Activated naive CD8-positive, alpha-beta T cell treated with anti-CD3 and anti-CD28 coated beads for 36 hours (primary cell): ENCODE data around the gene OTULINL. TPM values are rescaled to one million over a fixed set of nuclear protein-coding genes. Genes with fewer than 3 reads are reported as not detected.
"Not testable (repeated sequence)": the region's sequence is repeated elsewhere in the genome, so short reads cannot be mapped to it uniquely, and the experiment has no call there.

Experiments used
- DNase-seq: peaks from one replicate; pipeline ENCODE4 v3.0.0; 2021
- H3K27ac Mint-ChIP-seq: one replicate; pipeline ENCODE4 v1.8.0; 2022; ENCODE audit warnings: mild to moderate bottlenecking, moderate library complexity, mixed read lengths
- H3K27me3 Mint-ChIP-seq: one replicate; pipeline ENCODE4 v1.8.0; 2022; ENCODE audit warnings: mild to moderate bottlenecking, mixed read lengths
- H3K36me3 Mint-ChIP-seq: one replicate; pipeline ENCODE4 v1.8.0; 2021; ENCODE audit warnings: mild to moderate bottlenecking, mixed read lengths
- H3K4me1 Mint-ChIP-seq: one replicate; pipeline ENCODE4 v1.8.0; 2021; ENCODE audit warnings: mixed read lengths
- H3K4me3 Mint-ChIP-seq: one replicate; pipeline ENCODE4 v1.8.0; 2022; ENCODE audit warnings: mild to moderate bottlenecking, moderate library complexity, mixed read lengths
- H3K9me3 Mint-ChIP-seq: one replicate; pipeline ENCODE4 v1.8.0; 2022; ENCODE audit warnings: mixed read lengths
- total RNA-seq, 2 experiments: library from RNA; stranded (reverse); gene quantifications; one replicate each; pipeline ENCODE4 v1.2.3, GENCODE V29; 2021

OTULINL gene
- total RNA-seq, result 10 to 100 TPM; 20.8 to 27.3 TPM

DNA sequence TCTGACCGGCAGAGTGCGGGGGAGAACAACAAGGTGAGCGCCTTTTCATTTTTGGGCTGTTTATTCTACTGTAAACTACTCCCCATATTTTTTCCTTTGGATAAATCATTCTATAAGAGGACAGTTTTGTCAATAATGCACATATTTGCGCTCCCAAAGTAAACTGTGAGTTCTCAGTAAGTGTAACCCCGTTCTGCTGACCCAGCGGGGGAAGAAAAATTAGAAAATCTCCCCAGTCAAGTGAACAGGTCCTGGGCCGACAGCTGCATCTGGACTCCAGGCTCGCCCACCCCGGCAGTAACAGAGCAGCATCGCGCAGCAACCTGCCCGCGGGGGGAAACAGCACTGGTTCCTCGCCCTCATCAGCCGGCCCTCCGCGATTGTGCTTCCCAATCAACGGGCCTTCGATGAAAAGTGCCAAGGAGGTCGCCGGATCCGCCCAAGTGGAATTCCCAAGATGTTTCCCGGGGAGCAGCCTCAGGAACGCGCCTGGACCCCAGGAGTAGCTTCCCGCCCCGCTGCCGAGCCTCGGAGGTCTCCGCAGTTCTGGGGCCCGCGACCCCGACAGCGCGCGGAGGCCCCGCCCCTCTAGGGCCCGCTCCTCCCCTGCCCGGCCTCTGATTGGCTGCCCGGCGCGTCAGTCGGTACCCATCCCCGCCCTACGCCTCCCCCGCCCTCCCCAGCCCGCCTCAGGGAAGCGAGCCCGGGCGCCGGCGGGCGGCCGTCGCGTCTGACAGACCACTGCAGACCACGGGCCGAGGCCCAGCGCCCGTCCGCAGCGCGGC lies at the start of gene OTULINL:
OTULINL (plus strand) TSS at position 687 of the 785 bp plus-strand sequence. CDS start 103 bp downstream, outside the sequence.
- peak within 1 kb of the TSS; percentile 86 for H3K4me3 Mint-ChIP-seq
- no peaks in the 10 kb centered on the region for H3K9me3 Mint-ChIP-seq
- peaks cover 31% of the 10 kb centered on the region for H3K4me1 Mint-ChIP-seq
- peaks cover 17% of the 10 kb centered on the region for H3K27me3 Mint-ChIP-seq
- peak; percentile 91 for DNase-seq
- H3K36me3 Mint-ChIP-seq, result peaks cover 9% of the 10 kb centered on the region
- H3K27ac Mint-ChIP-seq, result peak within 1 kb of the TSS; percentile 62

DNA sequence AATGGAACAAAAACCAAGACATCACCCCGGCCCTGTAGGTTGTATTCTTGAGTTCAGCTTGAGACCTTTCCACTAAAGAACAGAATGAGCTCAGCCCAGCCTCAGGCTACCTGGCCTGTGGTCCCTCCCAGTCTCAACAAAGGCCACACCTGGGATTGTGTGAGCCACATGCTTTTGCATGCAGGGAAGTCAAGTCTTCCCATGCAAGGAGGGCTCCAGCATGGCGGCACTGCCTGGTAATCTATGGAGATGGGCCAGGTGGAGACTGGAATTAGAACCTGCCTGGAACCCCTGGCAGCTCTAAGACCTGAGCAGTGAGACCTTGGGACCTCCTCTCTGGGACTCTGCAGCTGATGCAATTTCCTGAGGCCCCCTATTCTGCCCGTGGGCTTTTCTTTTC lies 49.4 kb upstream of the OTULINL start:
- Mint-ChIP-seq H3K4me3 (no peak overlapping the region), H3K4me1 (no peaks in the 10 kb centered on the region), H3K9me3 (no peaks in the 10 kb centered on the region), H3K27me3 (no peaks in the 10 kb centered on the region), H3K27ac (no peak overlapping the region), H3K36me3 (no peaks in the 10 kb centered on the region)
- DNase-seq, result no peak

GRCh38 chr5:14534773-14535172 lies 46.8 kb upstream of the OTULINL start:
- no peaks in the 10 kb centered on the region for H3K27me3 Mint-ChIP-seq
- no peak overlapping the region for H3K27ac Mint-ChIP-seq
- peaks cover 12% of the 10 kb centered on the region for H3K9me3 Mint-ChIP-seq

GRCh38 chr5:14545308-14545707 lies 36.3 kb upstream of the OTULINL start:
- Mint-ChIP-seq H3K4me3 (no peak overlapping the region), H3K4me1 (peaks cover 7% of the 10 kb centered on the region), H3K36me3 (peaks cover 8% of the 10 kb centered on the region), H3K27ac (no peak overlapping the region), H3K9me3 (peaks cover 15% of the 10 kb centered on the region), H3K27me3 (peaks cover 4% of the 10 kb centered on the region)
- no peak for DNase-seq

More at GRCh38 chr5:14534773-14535172, 46.8 kb upstream of the OTULINL start:
- no peak for DNase-seq
- H3K36me3 Mint-ChIP-seq, result no peaks in the 10 kb centered on the region
- H3K4me1 Mint-ChIP-seq, result no peaks in the 10 kb centered on the region
- no peak overlapping the region for H3K4me3 Mint-ChIP-seq

GRCh38 chr5:14545862-14546261 lies 35.7 kb upstream of the OTULINL start:
- DNase-seq, result no peak
- Mint-ChIP-seq H3K27ac (no peak overlapping the region), H3K9me3 (peaks cover 11% of the 10 kb centered on the region), H3K4me1 (peaks cover 7% of the 10 kb centered on the region), H3K36me3 (peaks cover 4% of the 10 kb centered on the region), H3K4me3 (no peak overlapping the region), H3K27me3 (peaks cover 4% of the 10 kb centered on the region)

- H3K4me3 Mint-ChIP-seq, result no peak overlapping the region
- H3K27me3 Mint-ChIP-seq, result peaks cover 4% of the 10 kb centered on the region
- H3K9me3 Mint-ChIP-seq, result no peaks in the 10 kb centered on the region
- no peak for DNase-seq
- H3K36me3 Mint-ChIP-seq, result no peaks in the 10 kb centered on the region
- H3K27ac Mint-ChIP-seq, result no peak overlapping the region
- peaks cover 7% of the 10 kb centered on the region for H3K4me1 Mint-ChIP-seq
These were observed 33.9 kb upstream of the OTULINL start for GRCh38 chr5:14547666-14548065.

- Mint-ChIP-seq H3K4me1 (peaks cover 7% of the 10 kb centered on the region), H3K4me3 (no peak overlapping the region), H3K9me3 (peaks cover 7% of the 10 kb centered on the region), H3K27ac (no peak overlapping the region), H3K36me3 (no peaks in the 10 kb centered on the region), H3K27me3 (no peaks in the 10 kb centered on the region)
- no peak for DNase-seq
These were observed 30.4 kb upstream of the OTULINL start for GRCh38 chr5:14551211-14551610.

DNA sequence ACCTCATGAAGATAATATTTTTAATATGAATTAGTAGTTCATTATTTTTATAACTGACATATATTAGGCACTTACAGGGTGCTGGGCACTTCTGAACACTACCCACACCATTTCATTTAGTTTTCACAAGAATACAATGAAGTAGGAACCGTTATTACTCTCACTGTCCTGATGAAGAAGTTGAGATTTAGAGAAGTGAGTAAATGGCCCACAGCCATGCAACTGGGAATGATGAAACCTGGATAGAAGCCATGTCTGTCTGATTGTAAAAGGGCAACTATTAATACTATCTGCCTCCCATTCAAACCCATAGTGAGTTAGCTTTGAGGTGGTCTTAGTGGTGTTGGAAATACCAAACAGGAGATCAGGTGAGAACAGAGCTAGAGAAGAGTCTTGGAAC lies 29.6 kb upstream of the OTULINL start:
- no peak overlapping the region for H3K4me3 Mint-ChIP-seq
- no peaks in the 10 kb centered on the region for H3K36me3 Mint-ChIP-seq
- H3K9me3 Mint-ChIP-seq, result peaks cover 7% of the 10 kb centered on the region
- no peak for DNase-seq
- peaks cover 7% of the 10 kb centered on the region for H3K4me1 Mint-ChIP-seq
- no peak overlapping the region for H3K27ac Mint-ChIP-seq
- no peaks in the 10 kb centered on the region for H3K27me3 Mint-ChIP-seq

GRCh38 chr5:14554288-14554687 lies 27.3 kb upstream of the OTULINL start:
- not testable (repeated sequence) for H3K4me1 Mint-ChIP-seq, DNase-seq, H3K27me3 Mint-ChIP-seq

GRCh38 chr5:14556015-14556414 lies 25.6 kb upstream of the OTULINL start:
- Mint-ChIP-seq H3K27me3 (no peaks in the 10 kb centered on the region), H3K4me1 (peaks cover 12% of the 10 kb centered on the region), H3K9me3 (peaks cover 7% of the 10 kb centered on the region), H3K36me3 (no peaks in the 10 kb centered on the region), H3K27ac (no peak overlapping the region), H3K4me3 (no peak overlapping the region)
- DNase-seq, result no peak

More at GRCh38 chr5:14554288-14554687, 27.3 kb upstream of the OTULINL start:
- not testable (repeated sequence) for H3K27ac Mint-ChIP-seq, H3K9me3 Mint-ChIP-seq, H3K36me3 Mint-ChIP-seq, H3K4me3 Mint-ChIP-seq

- Mint-ChIP-seq H3K27me3 (no peaks in the 10 kb centered on the region), H3K36me3 (no peaks in the 10 kb centered on the region), H3K4me1 (peaks cover 15% of the 10 kb centered on the region), H3K27ac (no peak overlapping the region), H3K9me3 (peaks cover 7% of the 10 kb centered on the region), H3K4me3 (no peak overlapping the region)
- no peak for DNase-seq
These were observed 24.3 kb upstream of the OTULINL start for GRCh38 chr5:14557203-14557770.

GRCh38 chr5:14557791-14558415 lies 23.7 kb upstream of the OTULINL start:
- no peaks in the 10 kb centered on the region for H3K27me3 Mint-ChIP-seq
- no peak overlapping the region for H3K4me3 Mint-ChIP-seq
- H3K4me1 Mint-ChIP-seq, result peaks cover 15% of the 10 kb centered on the region
- H3K36me3 Mint-ChIP-seq, result no peaks in the 10 kb centered on the region
- H3K9me3 Mint-ChIP-seq, result peaks cover 7% of the 10 kb centered on the region
- H3K27ac Mint-ChIP-seq, result no peak overlapping the region
- no peak for DNase-seq

- no peak for DNase-seq
- Mint-ChIP-seq H3K36me3 (no peaks in the 10 kb centered on the region), H3K4me3 (peak overlapping the region; percentile 48), H3K27me3 (no peaks in the 10 kb centered on the region), H3K4me1 (peaks cover 15% of the 10 kb centered on the region), H3K27ac (no peak overlapping the region), H3K9me3 (no peaks in the 10 kb centered on the region)
These were observed 21.4 kb upstream of the OTULINL start for GRCh38 chr5:14560091-14560595.

GRCh38 chr5:14561741-14562140 lies 19.9 kb upstream of the OTULINL start:
- H3K36me3 Mint-ChIP-seq, result no peaks in the 10 kb centered on the region
- no peak overlapping the region for H3K27ac Mint-ChIP-seq
- H3K4me3 Mint-ChIP-seq, result no peak overlapping the region
- no peaks in the 10 kb centered on the region for H3K27me3 Mint-ChIP-seq
- DNase-seq, result no peak
- H3K4me1 Mint-ChIP-seq, result peaks cover 15% of the 10 kb centered on the region
- peaks cover 1% of the 10 kb centered on the region for H3K9me3 Mint-ChIP-seq

DNA sequence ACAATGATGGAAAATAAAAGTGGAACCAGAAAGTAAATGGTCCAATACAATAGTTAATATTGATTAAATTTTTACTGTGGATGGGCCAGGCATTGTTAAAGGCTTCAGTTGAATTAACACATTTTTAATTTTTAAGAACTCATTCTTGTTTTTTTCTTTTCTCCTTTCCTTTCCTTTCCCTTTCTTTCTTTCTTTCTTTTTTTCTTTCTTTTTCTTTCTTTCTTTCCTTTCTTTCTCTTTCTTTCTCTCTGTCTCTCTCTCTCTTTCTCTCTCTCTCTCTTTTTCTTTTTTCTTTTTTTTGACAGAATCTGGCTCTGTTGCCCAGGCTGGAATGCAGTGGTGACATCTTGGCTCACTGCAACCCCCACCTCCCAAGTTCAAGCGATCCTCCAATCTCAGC lies 13.3 kb upstream of the OTULINL start:
- H3K36me3 Mint-ChIP-seq, result no peaks in the 10 kb centered on the region
- H3K4me3 Mint-ChIP-seq, result no peak overlapping the region
- H3K27me3 Mint-ChIP-seq, result no peaks in the 10 kb centered on the region
- no peak for DNase-seq
- no peak overlapping the region for H3K27ac Mint-ChIP-seq
- H3K4me1 Mint-ChIP-seq, result no peaks in the 10 kb centered on the region
- H3K9me3 Mint-ChIP-seq, result peaks cover 9% of the 10 kb centered on the region
